RPMI8226 (cell line): ENCODE results near the gene ARFIP2.
"Not testable (repeated sequence)": the region's sequence is repeated elsewhere in the genome, so short reads cannot be mapped to it uniquely, and the experiment has no call there.

ENCODE experiments used
- DNase-seq: peaks from one replicate; pipeline ENCODE4 v3.0.0-alpha.2; 2015

ARFIP2 gene

GRCh38 chr11:6481012-6481923 is at the start of gene ARFIP2, which contains the start of gene TIMM10B:
Gene ARFIP2, minus strand, starts transcription at chr11:6481331. Its CDS starts 910 bp downstream, at chr11:6480421.
Gene TIMM10B, plus strand, starts transcription at chr11:6481501. Its CDS starts 16 bp downstream, at chr11:6481517.
- peak; percentile 96 for DNase-seq

GRCh38 chr11:6530848-6531247 is 49.7 kb upstream of the ARFIP2 start:
- DNase-seq: no peak

- DNase-seq: no peak
These were observed 48.1 kb upstream of the ARFIP2 start for GRCh38 chr11:6529266-6529665.

- DNase-seq: no peak
These were observed 45.4 kb upstream of the ARFIP2 start for GRCh38 chr11:6526411-6527135.

- DNase-seq: no peak
These were observed 42.1 kb upstream of the ARFIP2 start for GRCh38 chr11:6523253-6523652.

- not testable (repeated sequence) for DNase-seq
These were observed 40.8 kb upstream of the ARFIP2 start for GRCh38 chr11:6521946-6522345.

- DNase-seq: no peak
These were observed 39.1 kb upstream of the ARFIP2 start for GRCh38 chr11:6520265-6520664.

GRCh38 chr11:6516865-6517264 is 35.7 kb upstream of the ARFIP2 start:
- DNase-seq: no peak

- DNase-seq: peak; percentile 28
These were observed 24.6 kb upstream of the ARFIP2 start for GRCh38 chr11:6505577-6506240.

GRCh38 chr11:6504166-6504565 is 23.0 kb upstream of the ARFIP2 start:
- DNase-seq: no peak

- no peak for DNase-seq
These were observed 21.3 kb upstream of the ARFIP2 start for GRCh38 chr11:6502382-6502781.

GRCh38 chr11:6498544-6498943 is 17.4 kb upstream of the ARFIP2 start:
- DNase-seq: no peak

- no peak for DNase-seq
These were observed 17.0 kb upstream of the ARFIP2 start for GRCh38 chr11:6498121-6498520.

- no peak for DNase-seq
These were observed 16.1 kb upstream of the ARFIP2 start, which contains the start of gene DNHD1 for GRCh38 chr11:6497069-6497839. Gene DNHD1, plus strand, starts transcription at chr11:6497280. Its CDS starts 936 bp downstream, at chr11:6498216.

- no peak for DNase-seq
These were observed 8.2 kb upstream of the ARFIP2 start for GRCh38 chr11:6489306-6489705.

- no peak for DNase-seq
These were observed 7.7 kb upstream of the ARFIP2 start for GRCh38 chr11:6488821-6489220.

- no peak for DNase-seq
These were observed 7.2 kb upstream of the ARFIP2 start for GRCh38 chr11:6488342-6488741.

- no peak for DNase-seq
These were observed 5.8 kb upstream of the ARFIP2 start for GRCh38 chr11:6486938-6487337.

GRCh38 chr11:6486256-6486655 is 5.1 kb upstream of the ARFIP2 start:
- DNase-seq: no peak

GRCh38 chr11:6485661-6486060 is 4.5 kb upstream of the ARFIP2 start:
- no peak for DNase-seq

- DNase-seq: no peak
These were observed 1.9 kb upstream of the ARFIP2 start for GRCh38 chr11:6483015-6483414.

GRCh38 chr11:6482441-6482840 is 1.3 kb upstream of the ARFIP2 start:
- DNase-seq: no peak

GRCh38 chr11:6481924-6482275 is 769 bp upstream of the ARFIP2 start:
- no peak for DNase-seq
